ENCODE measurements around the gene SEC14L1. TPM values are rescaled to one million over a fixed set of nuclear protein-coding genes. Genes with fewer than 3 reads are reported as not detected.
"Not testable (repeated sequence)": the region's sequence is repeated elsewhere in the genome, so short reads cannot be mapped to it uniquely, and the experiment has no call there.

The SEC14L1 gene
- total RNA-seq, 2 donors from 2014 or later = 48.2 to 54.0 TPM

DNA sequence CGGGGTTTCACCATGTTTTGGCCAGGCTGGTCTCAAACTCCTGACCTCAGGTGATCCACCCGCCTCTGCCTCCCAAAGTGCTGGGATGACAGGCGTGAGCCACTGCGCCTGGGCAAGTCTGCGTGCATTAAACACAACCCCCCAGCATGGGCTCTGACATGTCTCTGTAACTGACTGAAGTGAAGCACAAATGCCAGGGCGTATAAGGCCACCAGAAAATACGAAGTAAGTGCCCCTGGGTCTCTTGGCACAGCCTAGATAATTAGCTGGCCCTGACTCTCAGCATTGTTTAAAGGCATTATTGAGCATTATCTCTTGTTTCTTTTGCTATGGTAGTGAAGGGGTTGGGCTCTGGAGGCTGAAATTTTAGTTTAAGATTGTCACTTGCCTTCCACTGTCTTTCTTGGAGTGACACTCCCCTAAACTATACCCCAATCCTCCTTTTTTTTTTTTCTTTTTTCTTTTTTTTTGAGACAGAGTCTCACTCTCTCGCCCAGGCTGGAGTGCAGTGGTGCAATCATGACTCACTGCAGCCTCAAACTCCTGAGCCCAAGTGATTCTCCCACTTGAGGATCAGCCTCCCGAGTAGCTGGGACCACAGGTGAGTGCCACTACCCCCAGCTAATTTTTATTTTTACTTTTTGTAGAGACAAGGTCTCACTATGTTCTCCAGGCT, 8.2 kb upstream of the SEC14L1 start:
- Histone ChIP-seq H3K4me3 (peak overlapping the region in 1 of 2 donors; percentile 14), H3K9me3 (peaks cover 0 to 6% of the 10 kb centered on the region in 2 donors), H3K27me3 (no peaks in the 10 kb centered on the region), H3K36me3 (no peaks in the 10 kb centered on the region), H3K27ac (peak overlapping the region; percentile 71 to 78), H3K4me1 (peaks cover 0 to 18% of the 10 kb centered on the region in 2 donors)
- TF ChIP-seq, protein P1, sequence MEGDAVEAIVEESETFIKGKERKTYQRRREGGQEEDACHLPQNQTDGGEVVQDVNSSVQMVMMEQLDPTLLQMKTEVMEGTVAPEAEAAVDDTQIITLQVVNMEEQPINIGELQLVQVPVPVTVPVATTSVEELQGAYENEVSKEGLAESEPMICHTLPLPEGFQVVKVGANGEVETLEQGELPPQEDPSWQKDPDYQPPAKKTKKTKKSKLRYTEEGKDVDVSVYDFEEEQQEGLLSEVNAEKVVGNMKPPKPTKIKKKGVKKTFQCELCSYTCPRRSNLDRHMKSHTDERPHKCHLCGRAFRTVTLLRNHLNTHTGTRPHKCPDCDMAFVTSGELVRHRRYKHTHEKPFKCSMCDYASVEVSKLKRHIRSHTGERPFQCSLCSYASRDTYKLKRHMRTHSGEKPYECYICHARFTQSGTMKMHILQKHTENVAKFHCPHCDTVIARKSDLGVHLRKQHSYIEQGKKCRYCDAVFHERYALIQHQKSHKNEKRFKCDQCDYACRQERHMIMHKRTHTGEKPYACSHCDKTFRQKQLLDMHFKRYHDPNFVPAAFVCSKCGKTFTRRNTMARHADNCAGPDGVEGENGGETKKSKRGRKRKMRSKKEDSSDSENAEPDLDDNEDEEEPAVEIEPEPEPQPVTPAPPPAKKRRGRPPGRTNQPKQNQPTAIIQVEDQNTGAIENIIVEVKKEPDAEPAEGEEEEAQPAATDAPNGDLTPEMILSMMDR (IDR thresholded peaks at IDR 0.05) = no peak
- DNase-seq (ENCODE audit: low spot score) = no peak

DNA sequence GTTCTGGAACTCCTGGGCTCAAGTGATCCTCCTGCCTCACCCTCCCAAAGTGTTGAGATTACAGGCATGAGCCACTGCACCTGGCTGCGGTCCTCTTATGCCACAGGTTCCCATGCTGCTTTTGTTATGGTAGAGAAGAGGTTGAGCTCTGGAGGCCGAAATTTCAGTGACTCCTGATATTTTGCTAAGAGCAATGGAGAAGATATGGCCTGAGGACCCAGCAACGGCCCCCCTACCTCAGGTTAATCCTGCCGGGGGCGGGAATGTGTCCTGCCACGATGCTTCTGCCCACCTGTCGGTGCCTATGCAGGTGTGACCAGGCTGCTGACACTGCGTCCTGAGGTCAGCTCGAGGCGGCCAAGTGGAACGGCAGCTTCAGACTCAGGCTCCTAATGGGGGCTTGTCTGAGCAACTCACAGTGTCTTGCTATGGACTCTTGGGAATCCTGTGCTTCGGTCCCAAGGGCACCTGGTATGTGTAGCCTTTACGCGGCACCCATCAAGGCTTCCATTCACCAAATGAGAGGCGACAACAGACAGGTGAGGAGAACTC, 7.6 kb upstream of the SEC14L1 start:
- no peak for DNase-seq (ENCODE audit: low spot score)
- peak overlapping the region; percentile 71 to 78 for H3K27ac ChIP-seq
- TF ChIP-seq, protein P1 (IDR thresholded peaks at IDR 0.05) = no peak
- peak overlapping the region in 1 of 2 donors; percentile 14 for H3K4me3 ChIP-seq
- H3K27me3 ChIP-seq = no peaks in the 10 kb centered on the region
- H3K9me3 ChIP-seq = peaks cover 0 to 6% of the 10 kb centered on the region in 2 donors
- no peaks in the 10 kb centered on the region for H3K36me3 ChIP-seq
- H3K4me1 ChIP-seq = peaks cover 0 to 17% of the 10 kb centered on the region in 2 donors

DNA sequence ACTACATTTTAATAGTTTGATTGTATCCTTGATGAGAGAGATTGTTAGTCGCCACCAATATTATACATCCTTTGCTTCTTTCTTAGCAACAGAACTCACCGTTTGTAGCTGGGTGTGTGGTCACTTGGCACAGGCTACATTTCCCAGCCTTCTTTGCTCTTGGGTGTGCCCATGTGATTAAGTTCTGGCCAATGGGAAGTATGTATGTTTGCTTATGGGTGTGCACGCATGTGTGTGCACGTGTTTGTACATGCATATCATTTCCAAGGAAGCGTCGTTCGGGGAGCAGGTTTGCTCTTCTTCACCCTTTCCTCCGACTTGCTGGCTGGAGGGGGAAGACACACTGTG, 4.4 kb upstream of the SEC14L1 start:
- H3K27ac ChIP-seq = peak overlapping the region in 1 of 2 donors; percentile 21
- H3K4me1 ChIP-seq = peaks cover 0 to 8% of the 10 kb centered on the region in 2 donors
- no peak overlapping the region for H3K4me3 ChIP-seq
- H3K9me3 ChIP-seq = peaks cover 0 to 6% of the 10 kb centered on the region in 2 donors
- TF ChIP-seq, protein P1 (IDR thresholded peaks at IDR 0.05) = no peak
- no peak for DNase-seq (ENCODE audit: low spot score)
- H3K27me3 ChIP-seq = no peaks in the 10 kb centered on the region
- no peaks in the 10 kb centered on the region for H3K36me3 ChIP-seq

DNA sequence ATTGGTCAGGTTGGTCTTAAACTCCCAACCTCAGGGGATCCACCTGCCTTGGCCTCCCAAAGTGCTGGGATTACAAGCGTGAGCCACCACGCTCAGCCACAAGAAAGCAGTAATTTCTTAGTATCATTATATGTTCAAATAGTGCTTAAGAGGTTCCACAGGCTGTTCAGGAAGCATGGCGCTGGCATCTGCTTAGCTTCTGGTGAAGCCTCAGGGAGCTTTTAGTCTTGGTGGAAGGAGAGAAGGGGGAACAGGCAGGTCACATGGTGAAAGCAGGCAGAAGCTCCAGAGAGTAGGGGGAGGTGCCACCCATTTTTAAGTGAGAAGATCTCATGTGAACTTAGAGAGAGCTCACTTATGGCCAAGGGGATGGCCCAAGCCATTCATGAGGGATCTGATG, 3.7 kb upstream of the SEC14L1 start:
- Histone ChIP-seq H3K27ac (no peak overlapping the region), H3K27me3 (no peaks in the 10 kb centered on the region), H3K4me3 (no peak overlapping the region), H3K9me3 (peaks cover 0 to 6% of the 10 kb centered on the region in 2 donors), H3K36me3 (no peaks in the 10 kb centered on the region), H3K4me1 (peaks cover 0 to 15% of the 10 kb centered on the region in 2 donors)
- DNase-seq (ENCODE audit: low spot score) = no peak
- TF ChIP-seq, protein P1 (IDR thresholded peaks at IDR 0.05) = no peak

DNA sequence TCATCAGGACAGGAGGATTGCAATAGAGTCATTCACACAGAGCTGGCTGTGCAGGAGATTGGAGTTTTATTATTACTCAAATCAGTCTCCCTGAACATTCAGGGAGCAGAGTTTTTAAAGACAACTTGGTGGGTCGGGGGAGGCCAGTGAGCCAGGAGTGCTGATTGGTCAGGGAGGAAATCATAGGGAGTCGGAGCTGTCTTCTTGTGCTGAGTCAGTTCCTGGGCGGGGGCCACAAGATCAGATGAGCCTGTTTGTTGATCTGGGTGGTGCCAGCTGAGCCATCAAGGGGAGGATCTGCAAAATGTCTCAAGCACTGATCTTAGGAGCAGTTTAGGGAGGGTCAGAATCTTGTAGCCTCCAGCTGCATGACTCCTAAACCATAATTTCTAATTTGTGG, 2.9 kb upstream of the SEC14L1 start:
- H3K9me3 ChIP-seq; H3K27me3 ChIP-seq; H3K36me3 ChIP-seq; DNase-seq (ENCODE audit: low spot score); H3K4me3 ChIP-seq: not testable (repeated sequence)
- Histone ChIP-seq H3K4me1 (peaks cover 0 to 17% of the 10 kb centered on the region in 2 donors), H3K27ac (peak overlapping the region; percentile 27 to 94)

DNA sequence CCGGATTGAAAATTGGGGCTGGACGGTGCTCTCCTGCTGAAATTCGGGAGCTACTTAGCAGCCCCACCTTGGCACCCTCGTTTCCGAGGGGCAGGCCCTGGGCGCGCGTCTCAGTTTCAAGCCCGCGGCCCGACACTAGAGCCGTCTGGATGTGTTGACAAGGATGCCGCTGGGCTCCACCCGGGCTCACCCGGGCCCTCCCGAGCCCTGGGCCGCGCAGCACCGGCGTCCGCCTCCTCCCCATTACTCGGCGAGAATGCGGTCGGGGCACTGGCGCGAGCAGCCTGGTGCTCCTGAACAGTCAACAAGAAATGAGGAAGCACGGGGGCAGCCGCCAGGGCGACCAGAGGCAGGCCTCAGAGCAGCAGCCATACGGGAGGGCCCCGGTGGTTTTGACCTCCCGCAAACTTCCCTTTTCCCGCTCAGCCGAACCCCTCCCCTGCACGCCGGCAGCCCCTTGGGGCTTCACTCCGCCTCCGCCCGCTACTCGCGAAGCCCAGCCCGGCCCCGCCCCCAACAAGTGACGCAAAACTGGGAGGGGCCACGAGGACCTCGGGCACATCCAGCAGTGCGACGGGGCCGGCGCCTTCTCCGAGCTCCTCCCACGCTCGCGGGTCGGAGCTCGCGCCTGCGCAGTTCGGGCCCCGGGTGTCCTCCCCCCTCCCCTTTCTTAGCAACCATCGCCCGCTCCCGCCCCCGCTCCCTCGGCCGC, 447 bp upstream of the SEC14L1 start:
- TF ChIP-seq, protein P1 (IDR thresholded peaks at IDR 0.05) = no peak
- H3K4me1 ChIP-seq = peaks cover 0 to 24% of the 10 kb centered on the region in 2 donors
- H3K9me3 ChIP-seq = peaks cover 0 to 6% of the 10 kb centered on the region in 2 donors
- peak; percentile 99 for DNase-seq (ENCODE audit: low spot score)
- H3K36me3 ChIP-seq = peaks cover 23% of the 10 kb centered on the region
- H3K27me3 ChIP-seq = no peaks in the 10 kb centered on the region
- H3K4me3 ChIP-seq = peak overlapping the region; percentile 55 to 98
- H3K27ac ChIP-seq = peak overlapping the region; percentile 95 to 97

Measured in right atrium auricular region (tissue), 2 donors.